ENCODE data around the gene GAB3. TPM values are rescaled to one million over a fixed set of nuclear protein-coding genes. Genes with fewer than 3 reads are reported as not detected.
A peak's percentile ranks its signal among the peaks of the same experiment; 100 is the strongest.

Gene GAB3
- total and polyA plus RNA-seq, 2 of the 4 experiments (the other 2 are of a cell fraction): 2.2 to 3.7 TPM

GRCh38 chrX:154655786-154656185 is 95.1 kb downstream of the GAB3 start:
- Histone ChIP-seq H4K5ac (ENCODE audit: low read depth, low read length) (no peak overlapping the region), H3K4me3 (ENCODE audit: insufficient read depth, low read depth, low read length) (no peak overlapping the region), H3K14ac (replicated peaks; ENCODE audit: low read depth, low read length) (no peak overlapping the region), H4K20me1 (ENCODE audit: insufficient read depth, low read length) (no peaks in the 10 kb centered on the region), H2AK5ac (ENCODE audit: low read depth, low read length) (no peak overlapping the region), H2BK5ac (ENCODE audit: low read depth, low read length, poor library complexity, severe bottlenecking) (no peak overlapping the region), H3K36me3 (ENCODE audit: control insufficient read depth, insufficient read depth, low read length) (no peaks in the 10 kb centered on the region), H3K4me1 (ENCODE audit: control insufficient read depth, insufficient read depth, low read length) (no peaks in the 10 kb centered on the region), H3K18ac (ENCODE audit: low read depth, low read length) (no peak overlapping the region), H2AFZ (replicated peaks; ENCODE audit: low read length, poor library complexity) (no peak overlapping the region), H3K56ac (ENCODE audit: extremely low read depth, insufficient read depth, low read length) (no peak overlapping the region), H3K4me2 (ENCODE audit: low read depth, low read length) (no peak overlapping the region), H3K79me1 (ENCODE audit: low read depth in 1 of 2, low read length in 2 of 2) (no peaks in the 10 kb centered on the region), H3K9me3 (ENCODE audit: control insufficient read depth, insufficient read depth, low read length) (peaks cover 3% of the 10 kb centered on the region), H3K4ac (ENCODE audit: low read depth, low read length) (no peak overlapping the region), H3K9ac (ENCODE audit: low read depth, low read length) (no peak overlapping the region), H2BK20ac (ENCODE audit: low read depth, low read length) (no peak overlapping the region), H3K27me3 (ENCODE audit: control insufficient read depth, insufficient read depth, low read length) (peaks cover 2% of the 10 kb centered on the region; the same call in 1 of the 2 replicates), H3K9me1 (ENCODE audit: insufficient read depth, low read length) (no peaks in the 10 kb centered on the region), H3K27ac (ENCODE audit: insufficient read depth, low read length) (no peak overlapping the region), H2BK15ac (ENCODE audit: low read depth, low read length) (no peak overlapping the region), H4K8ac (ENCODE audit: low read depth in 2 of 2, low read length in 2 of 2) (no peak overlapping the region), H4K91ac (ENCODE audit: insufficient read depth, low read depth, low read length) (no peak overlapping the region), H3K23ac (ENCODE audit: low read depth, low read length) (no peak overlapping the region), H2AK9ac (replicated peaks; ENCODE audit: low read depth, low read length, poor library complexity) (peak overlapping the region; percentile 42), H2BK120ac (ENCODE audit: low read depth, low read length) (no peak overlapping the region)
- no TSS peak for BruUV-seq (replicated peaks)
- ATAC-seq (ENCODE audit: low read depth) (no peak), DNase-seq (no peak)
- TF ChIP-seq MAZ (IDR thresholded peaks at IDR 0.05; ENCODE audit: borderline replicate concordance, low read depth, low read length) (no peak), RCOR1 (IDR thresholded peaks at IDR 0.05; ENCODE audit: insufficient replicate concordance, low read length) (no peak), RFX5 (IDR thresholded peaks at IDR 0.05; ENCODE audit: low read depth, low read length) (no peak), SMC3 (IDR thresholded peaks at IDR 0.05; ENCODE audit: low read depth, low read length) (no peak), MXI1 (IDR thresholded peaks at IDR 0.05; ENCODE audit: borderline replicate concordance, low read depth, low read length) (no peak), USF2 (IDR thresholded peaks at IDR 0.05; ENCODE audit: low read depth, low read length) (no peak), MAFK (IDR thresholded peaks at IDR 0.05; ENCODE audit: low read depth, low read length) (no peak), ELK1 (IDR thresholded peaks at IDR 0.05; ENCODE audit: borderline replicate concordance, low read depth, low read length) (no peak), CEBPB (IDR thresholded peaks at IDR 0.05; ENCODE audit: low read depth, low read length) (no peak), FOS (IDR thresholded peaks at IDR 0.05; ENCODE audit: low read depth, low read length) (no peak), RAD21 (IDR thresholded peaks at IDR 0.05; ENCODE audit: low read length) (no peak)
- dilution Hi-C loops (cut with HindIII; ENCODE audit: low sequenced_read_pairs, unreplicated experiment) (no loop called here), in situ Hi-C loops (cut with MboI; ENCODE audit: low sequenced_read_pairs) (no loop called here), intact Hi-C loops (cut with micrococcal nuclease) (no loop called here)
- POLR2A ChIA-PET (ENCODE audit: unreplicated experiment): no interaction called here
- WGBS, 2 experiments (ENCODE audit: extremely low coverage in 2 of 2, insufficient read length in 1 of 2): 49% methylated on average over 8 of the region's 11 CpGs; no CpG with 5 or more reads in 1 of the 2 experiments
- CTCF ChIA-PET: no interaction called here
